GM06990 (cell line): Measurements from ENCODE around the gene UBE3B.

Experiments
- DNase-seq: peaks from one replicate; pipeline ENCODE4 v3.0.0-alpha.2; 2011; ENCODE audit not compliant: insufficient read length; ENCODE audit errors: extremely low read depth
- H3K27me3 ChIP-seq: replicated peaks from 2 replicates; pipeline ENCODE4 v1.6.0; 2011; ENCODE audit warnings: low read length; ENCODE audit not compliant: control insufficient read depth, insufficient read depth
- H3K36me3 ChIP-seq: 2 replicates; pipeline ENCODE4 v1.5.1; 2011; ENCODE audit warnings: low read length; ENCODE audit not compliant: control insufficient read depth, insufficient read depth
- H3K4me3 ChIP-seq: replicated peaks from 2 replicates; pipeline ENCODE4 v1.5.1; 2011; ENCODE audit warnings: low read depth, mild to moderate bottlenecking, control low read depth, low read length
- CTCF ChIP-seq: IDR thresholded peaks from 2 replicates; pipeline ENCODE4 v1.5.1; 2011; ENCODE audit warnings: low read length, control low read depth, mild to moderate bottlenecking, inconsistent platforms; ENCODE audit not compliant: insufficient read depth, poor library complexity, severe bottlenecking

The UBE3B gene

GRCh38 chr12:109448272-109448671 lies 29.2 kb upstream of the UBE3B start:
- Histone ChIP-seq H3K27me3 (no peaks in the 10 kb centered on the region), H3K36me3 (peaks cover 18% of the 10 kb centered on the region), H3K4me3 (no peak overlapping the region)
- TF ChIP-seq CTCF, result no peak
- no peak for DNase-seq

GRCh38 chr12:109448707-109449390 lies 28.6 kb upstream of the UBE3B start:
- Histone ChIP-seq H3K36me3 (peaks cover 18% of the 10 kb centered on the region), H3K4me3 (no peak overlapping the region), H3K27me3 (no peaks in the 10 kb centered on the region)
- no peak for DNase-seq
- no peak for TF ChIP-seq CTCF

- Histone ChIP-seq H3K4me3 (no peak overlapping the region), H3K27me3 (no peaks in the 10 kb centered on the region), H3K36me3 (peaks cover 20% of the 10 kb centered on the region)
- peak; percentile 2 for TF ChIP-seq CTCF
- no peak for DNase-seq
Observed at GRCh38 chr12:109449845-109450532, 27.4 kb upstream of the UBE3B start.

- no peak for TF ChIP-seq CTCF
- peaks cover 22% of the 10 kb centered on the region for H3K36me3 ChIP-seq
- no peaks in the 10 kb centered on the region for H3K27me3 ChIP-seq
- DNase-seq, result no peak
- no peak overlapping the region for H3K4me3 ChIP-seq
Observed at GRCh38 chr12:109450980-109451379, 26.5 kb upstream of the UBE3B start.

GRCh38 chr12:109451400-109451799 lies 26.0 kb upstream of the UBE3B start:
- no peak for TF ChIP-seq CTCF
- Histone ChIP-seq H3K36me3 (peaks cover 24% of the 10 kb centered on the region), H3K27me3 (no peaks in the 10 kb centered on the region), H3K4me3 (no peak overlapping the region)
- no peak for DNase-seq

GRCh38 chr12:109452489-109452888 lies 24.9 kb upstream of the UBE3B start:
- no peak overlapping the region for H3K4me3 ChIP-seq
- H3K36me3 ChIP-seq, result peaks cover 22% of the 10 kb centered on the region
- no peak for DNase-seq
- TF ChIP-seq CTCF, result no peak
- no peaks in the 10 kb centered on the region for H3K27me3 ChIP-seq
